Epidermal melanocyte (primary cell): ENCODE results near the gene CCDC175.

Source experiments
- DNase-seq: peaks from one replicate; pipeline ENCODE4 v3.0.0; 2011; ENCODE audit warnings: low spot score; ENCODE audit not compliant: insufficient read length

The CCDC175 gene

DNA sequence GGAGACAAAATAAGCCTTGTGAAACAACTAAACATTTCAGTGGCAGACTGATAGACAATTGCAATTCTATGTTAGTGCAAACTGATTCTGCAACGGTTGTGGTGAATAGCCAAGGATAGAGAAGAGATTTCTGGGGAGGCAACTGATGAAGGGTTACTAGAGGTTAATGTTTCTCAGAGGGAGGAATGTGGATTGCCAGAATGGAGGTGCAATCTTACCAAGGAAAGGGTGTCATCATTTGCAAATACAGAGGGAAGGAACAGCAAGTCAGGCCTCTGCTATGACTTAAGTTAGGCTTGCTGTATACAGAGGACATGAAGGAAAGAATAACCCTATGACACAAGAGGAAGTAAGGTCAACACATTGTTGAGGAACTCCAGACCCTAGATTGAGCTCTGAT is 35.8 kb downstream of the CCDC175 start:
- DNase-seq, result no peak

DNA sequence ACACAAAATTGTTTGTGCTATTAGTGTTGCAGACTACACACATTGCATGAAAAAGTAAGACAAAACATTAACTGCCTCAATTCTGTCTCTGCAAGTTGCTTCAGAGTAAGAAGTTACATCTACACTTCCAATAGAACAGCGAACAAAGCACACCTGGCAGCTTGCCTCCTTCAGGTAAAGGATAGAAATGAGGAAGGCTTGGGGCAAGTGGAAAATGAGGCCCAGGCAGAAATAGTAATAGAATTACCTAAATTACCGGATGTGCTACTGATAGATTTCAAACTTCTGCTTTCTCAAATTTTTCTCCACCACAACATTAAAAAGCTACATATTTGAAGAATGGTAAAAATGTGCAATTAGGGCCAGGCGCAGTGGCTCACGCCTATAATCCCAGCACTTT is 37.7 kb downstream of the CCDC175 start:
- no peak for DNase-seq

DNA sequence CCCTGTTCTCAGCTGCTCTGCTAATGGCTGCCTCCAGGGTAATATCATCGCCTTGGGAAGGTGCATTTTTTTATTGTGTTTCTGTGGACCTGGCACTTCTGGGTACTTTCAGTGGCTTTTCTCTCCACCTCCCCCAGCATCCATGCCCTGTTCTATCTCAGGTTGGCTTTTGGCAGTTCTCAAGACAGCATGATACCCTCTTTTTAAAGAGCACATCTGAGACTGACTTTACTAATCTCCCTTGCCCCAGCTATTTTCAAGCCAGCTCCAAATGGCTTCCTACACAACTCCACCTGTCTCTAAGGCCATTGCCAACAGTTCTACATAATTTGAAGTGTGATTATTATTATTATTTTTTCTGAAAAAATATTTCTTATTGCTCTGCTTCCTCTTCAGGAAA is 39.1 kb downstream of the CCDC175 start:
- DNase-seq, result no peak

DNA sequence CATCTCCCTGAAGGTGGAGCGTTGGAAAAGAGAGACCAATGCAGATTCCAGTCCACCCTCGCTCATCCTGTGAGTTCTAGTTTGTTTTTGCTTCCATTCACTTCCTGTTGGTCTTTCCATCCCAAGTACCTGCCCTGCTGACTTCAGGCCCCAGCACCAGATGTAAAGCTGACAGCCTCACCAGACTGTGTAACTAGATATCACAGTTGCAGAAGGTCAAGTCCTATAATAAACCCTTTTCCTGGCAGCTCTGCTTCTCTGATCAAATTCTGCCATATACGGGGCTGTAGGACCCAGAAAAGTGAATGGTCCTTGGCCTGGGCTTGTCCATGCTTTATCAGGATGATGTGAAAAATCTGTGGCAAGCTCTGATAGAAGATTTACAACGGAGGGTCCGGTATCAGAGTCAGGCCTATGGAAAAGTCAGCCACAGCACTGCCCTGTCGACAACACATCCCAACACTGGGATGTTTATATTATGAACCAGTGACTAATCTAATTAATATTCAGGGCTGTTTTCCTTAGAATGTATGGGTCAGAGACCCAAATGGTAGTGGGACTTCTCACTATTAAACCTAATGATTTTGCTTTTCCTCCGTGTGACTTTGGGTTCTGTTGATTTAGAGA is 42.1 kb downstream of the CCDC175 start:
- no peak for DNase-seq

DNA sequence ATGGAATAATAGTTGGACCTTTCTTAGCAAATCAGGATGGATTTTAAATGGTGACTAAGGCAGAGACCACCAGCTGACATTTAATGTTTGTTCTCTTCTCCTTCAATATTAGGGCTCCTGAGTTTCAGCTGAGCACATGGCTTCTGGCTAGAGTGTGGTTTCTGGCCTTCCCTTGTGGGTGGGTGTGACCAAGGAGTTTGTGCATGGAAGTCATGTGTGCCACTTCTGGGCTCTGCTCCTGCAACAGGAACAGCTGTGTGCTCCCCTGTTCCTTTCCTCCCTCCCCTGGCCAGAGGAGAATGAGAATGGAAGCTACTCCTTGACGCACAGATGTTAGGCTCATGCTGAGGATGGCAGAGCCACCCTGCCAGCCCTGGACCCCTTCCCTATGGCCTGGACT is 44.2 kb downstream of the CCDC175 start:
- no peak for DNase-seq

DNA sequence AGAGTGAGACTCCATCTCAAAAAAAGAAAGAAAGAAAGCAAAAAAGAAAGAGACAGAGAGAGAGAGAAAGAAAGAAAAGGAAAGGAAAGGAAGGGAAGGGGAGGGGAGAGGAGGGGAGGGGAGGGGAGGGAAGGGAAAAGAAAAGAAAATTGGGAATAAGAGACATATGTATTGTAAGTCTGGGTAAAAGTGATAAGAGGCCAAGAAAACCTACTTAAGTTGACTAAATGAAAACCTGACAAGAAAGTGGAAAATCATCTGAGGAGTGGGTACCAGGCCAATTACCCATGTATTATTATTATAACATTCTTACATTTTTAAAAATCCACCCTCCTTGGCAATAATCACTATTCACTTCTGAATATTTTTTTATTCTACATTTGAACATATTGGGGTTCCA is 46.3 kb downstream of the CCDC175 start:
- DNase-seq, result no peak

DNA sequence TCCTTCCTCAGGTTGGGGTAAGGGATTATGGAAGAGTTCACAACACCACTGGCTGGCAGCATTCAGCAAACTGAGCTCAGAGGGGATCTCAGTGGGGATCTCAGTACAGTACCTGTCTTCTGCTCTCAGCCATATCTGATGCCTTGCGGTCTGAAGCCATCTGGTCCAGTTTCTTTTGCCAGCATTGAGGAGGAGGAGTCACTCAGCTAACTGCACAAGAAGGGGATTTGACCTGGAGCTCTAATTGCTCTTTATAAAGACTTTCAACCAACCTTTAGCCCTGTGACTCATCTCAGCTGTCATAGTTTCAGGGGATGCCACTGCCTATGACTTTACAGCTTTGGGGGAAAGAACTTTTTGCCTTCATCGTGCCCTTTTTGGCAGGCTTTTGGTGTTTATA is 47.4 kb downstream of the CCDC175 start:
- no peak for DNase-seq

DNA sequence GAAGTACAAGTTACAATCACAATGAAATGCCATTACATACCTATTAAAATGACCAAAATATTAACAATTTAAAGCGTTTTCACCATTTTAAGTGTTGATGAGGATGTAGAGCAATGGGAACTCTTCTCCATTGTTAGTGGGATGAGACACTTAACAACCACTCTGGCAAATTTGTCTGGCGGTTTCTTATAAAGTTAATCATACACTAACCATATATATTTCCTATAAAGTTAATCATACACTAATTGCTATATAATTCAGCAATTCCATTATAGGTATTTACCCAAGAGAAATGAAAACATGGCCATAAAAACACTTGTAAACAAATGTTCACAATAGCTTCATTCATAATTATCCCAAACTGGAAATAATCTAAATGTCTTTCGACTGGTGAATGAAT is 56.4 kb downstream of the CCDC175 start:
- DNase-seq, result no peak

DNA sequence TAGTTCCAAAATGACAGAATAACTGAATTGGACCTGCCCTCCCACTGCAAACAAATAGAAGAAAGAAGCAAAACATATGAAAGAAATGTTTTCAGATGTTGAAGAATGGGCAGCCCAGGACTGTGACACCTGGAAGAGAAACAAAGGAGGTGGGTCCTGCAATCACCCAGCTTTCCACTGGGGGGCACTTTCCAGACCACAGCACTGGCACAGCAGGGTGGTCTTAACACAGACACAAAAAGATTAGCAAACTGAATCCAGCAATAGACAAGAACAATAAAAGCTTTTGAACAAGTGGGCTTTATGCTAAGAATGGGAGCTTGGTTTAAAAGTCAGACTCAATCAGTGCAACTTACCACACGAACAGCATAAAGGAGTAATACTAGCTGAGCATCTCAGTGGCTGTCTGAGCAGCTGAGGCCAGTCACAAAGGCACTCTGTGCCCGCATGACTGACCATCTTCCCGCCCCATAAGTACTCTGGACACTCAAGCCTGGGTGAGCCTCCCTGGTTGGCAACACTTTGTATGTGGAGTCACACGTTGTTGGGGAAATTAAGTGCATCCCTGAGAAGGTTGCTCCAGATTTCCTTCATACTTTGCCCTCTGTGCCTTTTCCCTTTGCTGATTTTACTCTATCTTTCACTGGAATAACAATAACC is 64.6 kb downstream of the CCDC175 start:
- DNase-seq, result no peak

DNA sequence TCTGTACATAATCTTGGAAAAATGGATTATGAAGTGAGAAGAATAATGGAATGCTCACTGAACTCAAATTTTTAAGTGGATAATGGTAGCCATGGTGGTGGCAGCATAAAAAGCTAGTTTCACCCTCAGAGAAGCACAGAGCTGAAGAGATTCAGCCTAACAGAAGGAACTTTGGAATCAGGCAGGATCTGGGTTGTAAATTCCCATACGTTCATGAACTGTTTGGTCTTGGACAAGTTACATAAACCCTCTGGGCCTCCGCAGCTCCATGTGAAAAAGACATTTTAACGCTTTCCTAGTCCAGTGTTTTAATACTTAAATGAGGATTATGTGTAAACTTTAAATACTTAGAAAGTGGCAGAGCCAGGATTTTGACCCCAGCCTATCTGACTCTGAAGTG is 65.6 kb downstream of the CCDC175 start:
- no peak for DNase-seq

DNA sequence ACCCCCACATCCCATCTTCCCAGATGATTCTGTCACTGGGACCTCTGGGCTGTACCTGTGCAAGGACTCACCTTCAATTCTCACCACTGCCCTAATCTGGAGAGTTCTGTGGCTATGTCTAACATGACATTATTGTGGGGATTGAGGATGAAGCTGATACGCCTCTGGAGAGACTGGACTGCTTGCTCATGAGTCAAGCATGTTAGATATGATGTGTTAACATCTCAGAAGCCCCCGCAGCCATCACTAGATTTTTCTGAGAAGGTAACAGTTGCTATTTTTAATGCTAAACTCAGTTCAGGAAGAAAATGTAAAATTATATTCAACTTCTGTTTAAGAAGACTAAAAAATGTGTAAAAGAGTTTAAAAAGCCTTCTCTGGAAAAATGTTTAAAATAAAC is 66.6 kb downstream of the CCDC175 start:
- DNase-seq, result no peak

DNA sequence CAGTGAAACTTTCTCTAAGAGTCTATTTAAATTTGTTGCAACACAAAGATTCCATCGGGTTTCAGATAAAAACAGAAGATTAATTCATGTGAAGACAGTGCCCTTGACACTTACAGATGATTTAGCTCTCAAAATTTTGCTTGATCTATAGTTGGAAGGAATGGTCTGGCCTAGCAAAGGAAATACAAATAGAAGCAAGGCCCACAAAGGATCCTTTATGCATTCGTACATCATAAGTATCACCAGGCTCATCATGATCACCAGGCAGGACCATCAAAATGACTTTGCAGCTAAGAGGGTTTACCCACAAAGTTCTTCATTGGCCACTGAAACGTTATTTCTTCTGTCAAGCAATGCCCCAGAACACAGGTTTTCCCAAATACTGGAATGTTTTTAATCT is 67.5 kb downstream of the CCDC175 start:
- DNase-seq, result peak; percentile 25

DNA sequence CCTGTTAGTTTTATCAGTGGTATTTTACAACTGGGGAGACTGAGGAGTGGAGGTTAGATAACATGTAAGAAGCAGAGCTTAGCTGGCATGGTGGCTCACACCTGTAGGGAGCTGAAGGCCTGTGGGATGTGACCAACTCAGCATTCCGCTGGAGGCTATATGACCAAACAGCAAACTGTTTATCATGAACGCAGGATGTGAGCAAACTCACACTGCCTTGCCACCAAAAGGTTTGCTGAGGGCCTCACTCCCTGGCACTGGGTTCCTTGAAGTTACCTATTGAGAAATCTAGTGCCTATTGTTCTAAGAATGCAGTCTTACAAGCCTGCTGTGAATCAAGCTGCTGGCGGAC is 68.9 kb downstream of the CCDC175 start:
- DNase-seq, result no peak

DNA sequence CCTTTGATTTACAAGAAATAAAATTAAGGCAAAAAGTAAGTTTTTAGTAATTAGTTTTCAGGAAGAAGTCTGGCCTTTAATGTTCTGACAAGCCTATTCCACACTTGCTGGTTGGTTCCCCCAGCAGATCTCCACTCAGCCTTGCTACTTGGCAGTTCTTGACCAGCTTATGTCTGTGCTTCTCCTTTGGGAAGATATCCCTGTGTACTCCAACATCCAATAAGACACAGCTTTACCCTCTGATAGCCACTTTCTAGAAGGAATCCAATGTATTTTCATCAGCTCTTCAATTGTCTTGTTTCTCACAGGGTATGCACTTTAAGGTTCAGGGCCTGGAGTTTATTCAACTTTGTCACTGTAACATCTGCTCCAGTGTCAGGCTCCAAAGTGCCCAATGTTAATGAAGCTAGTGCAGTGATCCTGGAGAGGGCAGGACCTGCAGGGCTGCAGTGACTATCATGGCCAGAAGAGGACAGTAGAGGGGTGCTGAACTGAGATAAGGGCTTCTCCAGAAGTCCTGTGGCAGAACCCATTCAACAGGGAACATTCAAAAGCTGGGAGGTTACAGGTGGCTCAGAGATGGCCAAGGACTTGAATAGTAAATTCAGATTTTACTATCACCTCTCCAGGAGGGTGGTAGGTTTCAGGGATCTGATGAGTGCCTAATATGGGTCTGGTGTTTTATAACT is 69.4 kb downstream of the CCDC175 start:
- DNase-seq, result no peak

DNA sequence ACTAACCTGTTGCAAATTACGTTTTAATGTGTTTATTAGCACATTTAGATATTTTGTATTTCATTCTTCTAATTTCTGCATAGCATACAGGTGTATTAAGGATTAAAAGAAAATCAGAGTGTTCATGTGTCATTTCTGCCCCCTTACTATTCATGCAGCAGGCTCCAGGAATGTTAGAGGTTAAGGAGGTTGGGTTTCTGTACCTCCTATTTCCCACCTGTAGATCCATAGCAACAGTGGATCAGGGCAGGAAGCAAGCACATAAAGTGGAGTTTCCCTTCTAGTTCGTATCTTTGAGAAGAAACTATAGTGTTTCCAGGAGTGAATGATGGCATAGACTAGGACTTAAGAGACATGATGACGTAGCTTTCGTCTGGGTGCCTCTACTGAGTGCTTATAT is 73.4 kb downstream of the CCDC175 start:
- DNase-seq, result no peak

DNA sequence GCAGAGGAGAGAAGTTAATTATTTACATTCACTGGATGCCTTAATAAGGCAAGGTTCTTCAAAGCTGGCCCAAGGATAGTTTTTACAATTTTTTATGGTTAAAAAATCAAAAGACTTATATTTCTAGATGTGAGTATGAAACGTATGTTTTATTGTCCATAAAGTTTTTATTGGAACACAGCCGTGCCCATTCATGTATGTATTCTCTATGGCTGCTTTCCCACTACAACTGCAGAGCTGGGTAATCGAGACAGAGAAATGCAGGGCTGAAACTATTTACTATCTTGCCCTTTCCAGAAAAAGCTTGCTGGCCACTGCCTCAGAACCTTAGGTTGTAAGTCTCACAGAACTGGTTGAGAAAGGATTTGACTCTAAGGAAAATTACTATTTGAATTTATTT is 75.9 kb downstream of the CCDC175 start:
- DNase-seq, result no peak

DNA sequence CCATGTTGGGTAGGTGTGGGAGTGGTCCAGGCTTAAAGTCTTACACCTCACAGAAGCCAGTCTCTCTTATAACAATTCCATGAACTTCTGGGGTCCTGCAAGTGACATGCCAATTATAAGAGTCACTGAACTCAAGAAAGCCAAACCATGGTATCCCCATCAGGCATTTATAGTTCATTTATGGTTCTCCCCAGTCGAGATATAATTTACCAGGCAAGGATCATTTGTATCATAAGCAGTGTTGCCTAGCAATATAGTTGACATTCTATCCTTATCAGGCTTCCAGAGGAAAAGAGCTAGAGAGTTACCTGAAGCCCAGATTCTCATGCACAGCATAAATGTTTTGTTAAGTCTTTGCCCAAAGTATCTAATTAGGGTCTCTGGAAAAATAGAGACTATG is 84.2 kb downstream of the CCDC175 start:
- DNase-seq, result no peak

DNA sequence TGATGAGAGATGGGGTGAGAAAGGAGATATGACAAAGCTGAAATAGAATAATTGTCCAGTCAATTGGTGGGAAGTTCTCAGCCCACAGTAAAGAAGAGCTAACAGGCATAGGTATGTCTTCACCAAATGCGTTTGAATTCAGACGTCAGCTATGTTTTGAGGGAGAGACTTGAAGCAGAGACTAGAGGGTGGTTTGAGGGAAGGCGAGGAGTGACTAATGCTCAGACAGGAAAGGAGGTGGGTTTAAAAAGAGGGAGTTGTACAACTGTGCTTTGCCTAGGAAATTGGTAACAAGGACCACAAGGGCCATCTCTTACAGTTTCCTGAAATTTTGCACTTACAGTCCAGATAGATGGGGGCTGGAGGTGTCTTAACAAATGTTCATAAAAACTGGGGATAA is 85.9 kb downstream of the CCDC175 start:
- no peak for DNase-seq

DNA sequence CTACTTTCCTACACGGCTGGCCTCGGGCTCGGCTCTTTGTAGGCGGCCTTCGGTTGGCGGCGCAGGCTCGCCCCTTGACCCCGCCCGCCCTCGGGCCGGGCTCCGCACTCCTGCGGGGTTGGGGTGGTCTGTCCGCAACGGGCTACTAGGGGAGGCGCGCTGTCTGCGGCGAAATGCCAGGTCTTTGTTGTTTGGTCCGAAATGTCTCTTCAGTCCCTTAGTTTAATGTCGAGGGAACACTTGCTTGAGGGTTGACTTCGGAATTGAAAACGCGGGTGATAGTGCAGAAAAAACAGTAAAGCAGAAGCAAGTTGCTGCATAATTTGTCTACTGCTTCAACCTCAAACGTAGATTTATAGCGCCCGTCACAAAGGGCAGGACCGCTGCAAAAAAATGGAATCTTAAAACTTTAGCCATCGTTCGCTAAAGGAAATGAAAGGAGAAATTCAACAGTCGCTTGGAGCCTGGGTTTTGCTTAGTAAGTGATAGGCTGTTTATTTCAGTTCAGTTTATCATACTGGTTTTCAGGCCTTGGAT is 91.9 kb downstream of the CCDC175 start:
- no peak for DNase-seq

DNA sequence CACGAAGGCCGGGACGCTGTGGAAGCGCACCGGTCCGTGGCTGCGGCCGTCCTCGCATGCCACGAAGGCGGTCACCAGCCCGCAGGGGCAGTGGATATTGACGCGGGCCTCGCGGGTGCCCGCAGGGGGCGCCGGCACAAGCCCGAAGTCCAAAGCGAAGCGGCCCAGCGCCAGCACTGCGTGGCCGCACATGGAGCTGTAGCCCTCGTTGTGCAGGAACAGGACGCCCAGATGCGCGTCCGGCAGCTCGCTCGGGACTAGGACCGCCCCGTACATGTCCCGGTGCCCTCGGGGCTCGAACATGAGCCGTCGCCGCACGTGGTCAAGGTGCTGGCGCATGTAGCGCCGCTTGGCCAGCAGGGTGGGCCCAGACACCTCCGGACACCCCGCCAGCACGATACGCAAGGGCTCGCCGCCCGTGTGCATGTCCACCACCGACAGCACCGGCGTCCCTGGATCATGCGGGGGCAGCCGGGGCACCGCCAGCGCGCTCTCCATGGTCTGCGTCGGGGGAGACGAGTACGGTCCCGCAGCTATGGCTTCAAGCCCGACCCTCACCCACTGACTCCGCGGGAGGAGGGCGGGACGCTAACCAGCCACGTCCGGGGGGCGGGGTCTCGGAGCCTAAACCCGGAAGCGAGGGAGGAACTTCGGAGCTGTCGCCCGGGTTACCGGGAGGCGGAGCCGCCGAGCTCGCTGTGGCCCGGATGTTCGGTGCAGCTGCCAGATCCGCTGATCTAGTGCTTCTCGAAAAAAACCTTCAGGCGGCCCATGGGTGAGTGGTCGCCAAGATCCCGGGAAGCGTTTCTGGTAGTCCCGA is 92.6 kb downstream of the CCDC175 start, which contains the start of the genes JKAMP and L3HYPDH:
TSS of gene JKAMP (plus strand) at position 699 of the 820 bp plus-strand sequence. CDS start at position 772, 73 bp downstream.
TSS of gene L3HYPDH (minus strand) at position 590 of the 820 bp plus-strand sequence. CDS start at position 498, 92 bp downstream.
- peak; percentile 71 for DNase-seq

DNA sequence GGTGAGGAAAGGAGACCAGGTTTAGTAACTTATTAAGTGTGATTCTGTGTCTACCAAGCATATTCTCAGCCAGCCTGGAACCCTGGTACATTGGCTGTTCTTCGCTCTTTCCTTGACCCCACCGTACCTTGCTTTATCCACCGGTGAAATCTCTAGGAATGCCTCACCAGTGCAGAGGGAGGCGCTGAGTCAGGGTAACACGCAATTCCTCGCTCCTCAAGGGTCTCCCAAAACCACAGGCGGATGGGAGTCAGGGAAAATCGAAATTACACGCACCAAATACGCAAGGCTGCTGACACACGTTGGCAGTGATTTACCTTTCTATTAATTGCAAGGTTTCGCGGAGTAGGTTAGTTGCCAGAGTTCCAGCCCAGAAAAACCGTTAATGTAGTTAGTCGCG is 93.2 kb downstream of the CCDC175 start:
- DNase-seq, result no peak
